MM.1S (cell line): Measurements from ENCODE around the gene MTREX.

Experiments
- DNase-seq: peaks from one replicate; pipeline ENCODE4 v3.0.0-alpha.2; 2015
- H2AFZ ChIP-seq: fragments of 300-600 bp; sonication (generic); 2 replicates; pipeline ENCODE4 v1.6.0; 2016; ENCODE audit warnings: antibody characterized with exemption, low read length
- H3F3A ChIP-seq: fragments of 300-600 bp; sonication (generic); 2 replicates; pipeline ENCODE4 v1.6.1; 2016; ENCODE audit warnings: mild to moderate bottlenecking, antibody characterized with exemption, low read length, moderate library complexity, mixed read lengths; ENCODE audit not compliant: insufficient read depth
- H3K27ac ChIP-seq: fragments of 300-600 bp; sonication (generic); 2 replicates; pipeline ENCODE4 v1.5.1; 2016; ENCODE audit warnings: mild to moderate bottlenecking, low read length
- H3K27me3 ChIP-seq: fragments of 300-600 bp; sonication (generic); replicated peaks from 2 replicates; pipeline ENCODE4 v1.6.0; 2016; ENCODE audit warnings: low read length; ENCODE audit not compliant: insufficient read depth
- H3K36me3 ChIP-seq: fragments of 300-600 bp; sonication (generic); replicated peaks from 2 replicates; pipeline ENCODE4 v1.6.1; 2016; ENCODE audit warnings: mild to moderate bottlenecking, low read length, mixed read lengths; ENCODE audit not compliant: insufficient read depth
- H3K4me1 ChIP-seq: fragments of 300-600 bp; sonication (generic); 2 replicates; pipeline ENCODE4 v1.6.1; 2016; ENCODE audit warnings: low read length, mixed read lengths
- H3K4me2 ChIP-seq: fragments of 300-600 bp; sonication (generic); 2 replicates; pipeline ENCODE4 v1.6.0; 2016; ENCODE audit warnings: low read depth, low read length
- H3K4me3 ChIP-seq: fragments of 300-600 bp; sonication (generic); 2 replicates; pipeline ENCODE4 v1.5.1; 2016; ENCODE audit warnings: low read length, mixed read lengths
- H3K79me2 ChIP-seq: fragments of 300-600 bp; sonication (generic); 2 replicates; pipeline ENCODE4 v1.6.1; 2016; ENCODE audit warnings: mixed run types, low read length, mixed read lengths
- H3K9ac ChIP-seq: fragments of 300-600 bp; sonication (generic); 2 replicates; pipeline ENCODE4 v1.6.1; 2016; ENCODE audit warnings: low read length, mixed read lengths
- H3K9me2 ChIP-seq: fragments of 300-600 bp; sonication (generic); replicated peaks from 2 replicates; pipeline ENCODE4 v1.6.1; 2016; ENCODE audit warnings: mild to moderate bottlenecking, low read length, mixed read lengths; ENCODE audit not compliant: insufficient read depth
- H3K9me3 ChIP-seq: fragments of 300-600 bp; sonication (generic); replicated peaks from 2 replicates; pipeline ENCODE4 v1.6.1; 2016; ENCODE audit warnings: mild to moderate bottlenecking, low read length, mixed read lengths; ENCODE audit not compliant: insufficient read depth
- H4K20me1 ChIP-seq: fragments of 300-600 bp; sonication (generic); 2 replicates; pipeline ENCODE4 v1.6.1; 2016; ENCODE audit warnings: mild to moderate bottlenecking, low read length, moderate library complexity, mixed read lengths; ENCODE audit not compliant: insufficient read depth
- CTCF ChIP-seq: fragments of 300-600 bp; sonication (generic); IDR thresholded peaks from 2 replicates; pipeline ENCODE4 v1.5.1; 2016; ENCODE audit warnings: antibody characterized with exemption, low read length, mixed read lengths
- EZH2 ChIP-seq: fragments of 300-600 bp; sonication (generic); optimal IDR thresholded peaks from 2 replicates; pipeline ENCODE3; 2017; ENCODE audit warnings: low read depth, mild to moderate bottlenecking, antibody characterized with exemption, low read length, mixed read lengths
- EZH2phosphoT487 ChIP-seq: fragments of 300-600 bp; sonication (generic); IDR thresholded peaks from 2 replicates; pipeline ENCODE4 v1.6.1; 2018; ENCODE audit warnings: antibody characterized with exemption, low read length

Gene MTREX

GRCh38 chr5:55459572-55459971 is 151.8 kb downstream of the MTREX start:
- H3K79me2 ChIP-seq: no peaks in the 10 kb centered on the region
- H3K4me1 ChIP-seq: no peaks in the 10 kb centered on the region
- H2AFZ ChIP-seq: no peak overlapping the region
- no peaks in the 10 kb centered on the region for H3K9me2 ChIP-seq
- no peaks in the 10 kb centered on the region for H3K9me3 ChIP-seq
- H3F3A ChIP-seq: no peaks in the 10 kb centered on the region
- no peaks in the 10 kb centered on the region for H3K27me3 ChIP-seq
- H3K27ac ChIP-seq: no peak overlapping the region
- no peak for DNase-seq
- no peaks in the 10 kb centered on the region for H3K36me3 ChIP-seq
- no peak overlapping the region for H3K4me3 ChIP-seq
- no peaks in the 10 kb centered on the region for H4K20me1 ChIP-seq
- TF ChIP-seq EZH2phosphoT487: no peak
- TF ChIP-seq CTCF: no peak
- TF ChIP-seq EZH2: no peak
- no peak overlapping the region for H3K9ac ChIP-seq
- no peak overlapping the region for H3K4me2 ChIP-seq

DNA sequence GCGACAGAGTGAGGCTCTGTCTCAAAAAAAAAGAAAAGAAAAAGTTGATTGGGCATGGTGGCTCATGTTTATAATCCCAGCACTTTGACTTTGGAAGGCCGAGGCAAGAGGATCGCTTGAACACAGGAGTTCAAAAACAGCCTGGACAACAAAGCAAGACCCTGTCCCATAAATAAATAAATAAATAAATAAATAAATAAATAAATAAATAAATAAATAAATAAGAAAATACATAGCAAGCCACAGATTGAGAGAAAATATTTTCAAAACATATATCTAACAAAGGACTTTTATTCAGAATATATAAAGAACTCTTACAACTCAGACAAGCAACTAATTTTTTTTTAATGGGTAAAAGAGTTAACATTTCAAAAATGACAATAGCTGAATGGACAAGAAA is 155.8 kb downstream of the MTREX start:
- Histone ChIP-seq H3K36me3 (no peaks in the 10 kb centered on the region), H3K4me3 (no peak overlapping the region), H3K27me3 (no peaks in the 10 kb centered on the region), H3K9me2 (no peaks in the 10 kb centered on the region), H3K79me2 (no peaks in the 10 kb centered on the region), H2AFZ (no peak overlapping the region), H3K9me3 (no peaks in the 10 kb centered on the region), H3F3A (no peaks in the 10 kb centered on the region), H3K9ac (no peak overlapping the region), H3K27ac (no peak overlapping the region), H4K20me1 (no peaks in the 10 kb centered on the region), H3K4me1 (peaks cover 6% of the 10 kb centered on the region), H3K4me2 (no peak overlapping the region)
- DNase-seq: no peak
- TF ChIP-seq EZH2 (no peak), EZH2phosphoT487 (no peak), CTCF (no peak)

GRCh38 chr5:55467862-55468551 is 160.2 kb downstream of the MTREX start:
- Histone ChIP-seq H3K4me1 (peaks cover 6% of the 10 kb centered on the region), H3F3A (no peaks in the 10 kb centered on the region), H3K4me2 (peak overlapping the region; percentile 19; the same call in 1 of the 2 replicates), H3K9me2 (no peaks in the 10 kb centered on the region), H2AFZ (no peak overlapping the region), H3K27ac (no peak overlapping the region), H3K79me2 (no peaks in the 10 kb centered on the region), H3K27me3 (no peaks in the 10 kb centered on the region), H3K4me3 (no peak overlapping the region), H4K20me1 (no peaks in the 10 kb centered on the region), H3K9ac (no peak overlapping the region), H3K9me3 (no peaks in the 10 kb centered on the region), H3K36me3 (no peaks in the 10 kb centered on the region)
- TF ChIP-seq EZH2phosphoT487: no peak
- no peak for TF ChIP-seq EZH2
- TF ChIP-seq CTCF: no peak
- DNase-seq: peak; percentile 21
